Progenitor cell of endocrine pancreas (in vitro differentiated cells): ENCODE data around the gene XRCC5. TPM values are rescaled to one million over a fixed set of nuclear protein-coding genes. Genes with fewer than 3 reads are reported as not detected.
"Not testable (repeated sequence)": the region's sequence is repeated elsewhere in the genome, so short reads cannot be mapped to it uniquely, and the experiment has no call there.

ENCODE experiments used
- DNase-seq: peaks from one replicate; pipeline ENCODE4 v3.0.0; 2021; ENCODE audit warnings: low spot score; ENCODE audit not compliant: unreplicated experiment
- H3K27ac Mint-ChIP-seq: 2 replicates; pipeline ENCODE4 v1.8.0; 2021; ENCODE audit warnings: mild to moderate bottlenecking, moderate library complexity, mixed read lengths
- H3K27me3 Mint-ChIP-seq: 2 replicates; pipeline ENCODE4 v1.8.0; 2021; ENCODE audit warnings: mixed read lengths
- H3K36me3 Mint-ChIP-seq: 2 replicates; pipeline ENCODE4 v1.8.0; 2022; ENCODE audit warnings: mixed read lengths; ENCODE audit not compliant: insufficient read depth
- H3K4me1 Mint-ChIP-seq: 2 replicates; pipeline ENCODE4 v1.8.0; 2021; ENCODE audit warnings: low read depth, mixed read lengths
- H3K4me3 Mint-ChIP-seq: 2 replicates; pipeline ENCODE4 v1.8.0; 2021; ENCODE audit warnings: low read depth, mild to moderate bottlenecking, moderate library complexity, mixed read lengths
- H3K9me3 Mint-ChIP-seq: 2 replicates; pipeline ENCODE4 v1.8.0; 2021; ENCODE audit warnings: low read depth, mixed read lengths
- total RNA-seq: library from RNA; stranded (reverse); gene quantifications from 2 replicates; pipeline ENCODE4 v1.2.1, GENCODE V29; 2021
- TF ChIP-seq, protein P1 (sequence below): fragments of 200-600 bp; sonication (generic); IDR thresholded peaks from one replicate; pipeline ENCODE4 v1.5.0; 2021; ENCODE audit warnings: antibody characterized with exemption, mild to moderate bottlenecking; ENCODE audit not compliant: unreplicated experiment

Gene XRCC5
- total RNA-seq, 1 donor from 2014 or later = 378 TPM

- H3K4me1 Mint-ChIP-seq = no peaks in the 10 kb centered on the region
- peaks cover 40% of the 10 kb centered on the region for H3K36me3 Mint-ChIP-seq
- no peak overlapping the region for H3K4me3 Mint-ChIP-seq
- H3K27ac Mint-ChIP-seq = no peak overlapping the region
- no peaks in the 10 kb centered on the region for H3K27me3 Mint-ChIP-seq
- TF ChIP-seq, protein P1, sequence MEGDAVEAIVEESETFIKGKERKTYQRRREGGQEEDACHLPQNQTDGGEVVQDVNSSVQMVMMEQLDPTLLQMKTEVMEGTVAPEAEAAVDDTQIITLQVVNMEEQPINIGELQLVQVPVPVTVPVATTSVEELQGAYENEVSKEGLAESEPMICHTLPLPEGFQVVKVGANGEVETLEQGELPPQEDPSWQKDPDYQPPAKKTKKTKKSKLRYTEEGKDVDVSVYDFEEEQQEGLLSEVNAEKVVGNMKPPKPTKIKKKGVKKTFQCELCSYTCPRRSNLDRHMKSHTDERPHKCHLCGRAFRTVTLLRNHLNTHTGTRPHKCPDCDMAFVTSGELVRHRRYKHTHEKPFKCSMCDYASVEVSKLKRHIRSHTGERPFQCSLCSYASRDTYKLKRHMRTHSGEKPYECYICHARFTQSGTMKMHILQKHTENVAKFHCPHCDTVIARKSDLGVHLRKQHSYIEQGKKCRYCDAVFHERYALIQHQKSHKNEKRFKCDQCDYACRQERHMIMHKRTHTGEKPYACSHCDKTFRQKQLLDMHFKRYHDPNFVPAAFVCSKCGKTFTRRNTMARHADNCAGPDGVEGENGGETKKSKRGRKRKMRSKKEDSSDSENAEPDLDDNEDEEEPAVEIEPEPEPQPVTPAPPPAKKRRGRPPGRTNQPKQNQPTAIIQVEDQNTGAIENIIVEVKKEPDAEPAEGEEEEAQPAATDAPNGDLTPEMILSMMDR = peak; percentile 49
- H3K9me3 Mint-ChIP-seq = no peaks in the 10 kb centered on the region
- no peak for DNase-seq
Observed at GRCh38 chr2:216139884-216140283, 30.7 kb downstream of the XRCC5 start.

GRCh38 chr2:216141516-216141915 lies 32.4 kb downstream of the XRCC5 start:
- not testable (repeated sequence) for H3K9me3 Mint-ChIP-seq, H3K27me3 Mint-ChIP-seq, DNase-seq, H3K4me3 Mint-ChIP-seq, H3K4me1 Mint-ChIP-seq, H3K27ac Mint-ChIP-seq
- H3K36me3 Mint-ChIP-seq = peaks cover 27% of the 10 kb centered on the region

GRCh38 chr2:216142540-216142939 lies 33.4 kb downstream of the XRCC5 start:
- Mint-ChIP-seq H3K27me3 (no peaks in the 10 kb centered on the region), H3K4me3 (no peak overlapping the region), H3K4me1 (no peaks in the 10 kb centered on the region), H3K9me3 (no peaks in the 10 kb centered on the region), H3K27ac (no peak overlapping the region), H3K36me3 (peaks cover 31% of the 10 kb centered on the region)
- TF ChIP-seq, protein P1 = no peak
- no peak for DNase-seq

GRCh38 chr2:216144372-216144771 lies 35.2 kb downstream of the XRCC5 start:
- Mint-ChIP-seq H3K27ac (no peak overlapping the region), H3K4me1 (peaks cover 2% of the 10 kb centered on the region), H3K4me3 (no peak overlapping the region), H3K36me3 (peaks cover 32% of the 10 kb centered on the region), H3K27me3 (no peaks in the 10 kb centered on the region), H3K9me3 (no peaks in the 10 kb centered on the region)
- TF ChIP-seq, protein P1 = no peak
- no peak for DNase-seq

DNA sequence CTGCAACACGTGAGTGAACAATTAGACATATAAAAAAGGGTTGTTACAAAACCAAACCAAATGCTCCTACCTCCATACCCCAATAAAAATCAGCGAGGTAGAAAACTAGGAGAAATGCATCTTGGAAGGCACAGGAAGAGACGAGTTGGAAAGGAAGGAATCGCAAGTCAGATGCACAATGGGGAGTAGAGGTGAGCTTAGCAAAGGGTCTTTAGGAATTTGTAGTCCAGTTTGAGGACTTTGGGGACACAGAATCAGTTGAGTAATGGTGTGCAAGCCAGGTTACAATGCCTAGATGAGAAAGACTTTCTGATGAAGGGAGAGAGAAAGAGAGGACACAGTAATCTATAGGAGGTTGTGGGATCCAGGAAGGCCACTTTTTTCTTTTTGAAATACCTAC lies 35.7 kb downstream of the XRCC5 start:
- H3K27ac Mint-ChIP-seq = no peak overlapping the region
- TF ChIP-seq, protein P1 = no peak
- no peaks in the 10 kb centered on the region for H3K27me3 Mint-ChIP-seq
- peaks cover 34% of the 10 kb centered on the region for H3K36me3 Mint-ChIP-seq
- H3K4me3 Mint-ChIP-seq = no peak overlapping the region
- no peaks in the 10 kb centered on the region for H3K9me3 Mint-ChIP-seq
- DNase-seq = no peak
- peaks cover 2% of the 10 kb centered on the region for H3K4me1 Mint-ChIP-seq

DNA sequence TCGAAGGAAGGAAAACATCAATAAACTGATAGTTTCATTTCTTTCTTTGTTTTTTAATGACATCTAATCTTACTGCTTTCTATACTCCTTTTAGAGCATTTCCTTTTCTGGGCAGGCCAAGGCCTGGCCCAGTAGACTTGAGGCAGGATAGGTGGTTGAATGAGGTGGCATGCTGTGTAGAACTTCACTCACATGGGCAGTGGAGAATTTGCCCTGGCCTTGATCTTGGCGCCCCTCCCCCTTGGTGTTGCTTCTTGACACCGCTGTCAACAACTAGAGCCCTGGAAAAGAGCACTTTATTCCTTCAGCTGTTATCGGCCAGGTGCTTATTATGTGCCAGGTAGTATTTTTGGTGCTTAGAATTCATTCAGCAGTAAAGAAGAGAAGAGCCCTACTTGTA lies 37.4 kb downstream of the XRCC5 start:
- Mint-ChIP-seq H3K27ac (peak overlapping the region; percentile 50), H3K27me3 (no peaks in the 10 kb centered on the region), H3K4me3 (no peak overlapping the region), H3K36me3 (peaks cover 34% of the 10 kb centered on the region), H3K4me1 (peaks cover 2% of the 10 kb centered on the region), H3K9me3 (no peaks in the 10 kb centered on the region)
- DNase-seq = no peak
- TF ChIP-seq, protein P1 = no peak
